ENCODE data around the gene ENTPD7. TPM values are rescaled to one million over a fixed set of nuclear protein-coding genes. Genes with fewer than 3 reads are reported as not detected.

ENTPD7 gene
- total RNA-seq, 1 donor from 2014 or later: 16.5 TPM

- no peak overlapping the region for H3K4me3 Mint-ChIP-seq (ENCODE audit: unreplicated experiment)
- H3K4me1 Mint-ChIP-seq (ENCODE audit: unreplicated experiment): no peaks in the 10 kb centered on the region
- DNase-seq (ENCODE audit: low spot score): no peak
- H3K9me3 Mint-ChIP-seq (ENCODE audit: unreplicated experiment): no peaks in the 10 kb centered on the region
- H3K27me3 Mint-ChIP-seq (ENCODE audit: unreplicated experiment): no peaks in the 10 kb centered on the region
- H3K27ac Mint-ChIP-seq (ENCODE audit: unreplicated experiment): no peak overlapping the region
- no peak for TF ChIP-seq CTCF (IDR thresholded peaks at IDR 0.05; ENCODE audit: unreplicated experiment)
- H3K36me3 Mint-ChIP-seq (ENCODE audit: low read depth, unreplicated experiment): no peaks in the 10 kb centered on the region
Observed at GRCh38 chr10:99673492-99673891, 14.2 kb downstream of the ENTPD7 start.

GRCh38 chr10:99674762-99675161 is 15.5 kb downstream of the ENTPD7 start:
- Mint-ChIP-seq H3K4me1 (ENCODE audit: unreplicated experiment) (peaks cover 2% of the 10 kb centered on the region), H3K27me3 (ENCODE audit: unreplicated experiment) (no peaks in the 10 kb centered on the region), H3K27ac (ENCODE audit: unreplicated experiment) (no peak overlapping the region), H3K4me3 (ENCODE audit: unreplicated experiment) (no peak overlapping the region), H3K9me3 (ENCODE audit: unreplicated experiment) (no peaks in the 10 kb centered on the region), H3K36me3 (ENCODE audit: low read depth, unreplicated experiment) (no peaks in the 10 kb centered on the region)
- TF ChIP-seq CTCF (IDR thresholded peaks at IDR 0.05; ENCODE audit: unreplicated experiment): no peak
- DNase-seq (ENCODE audit: low spot score): no peak

GRCh38 chr10:99676426-99676825 is 17.1 kb downstream of the ENTPD7 start:
- no peak for TF ChIP-seq CTCF (IDR thresholded peaks at IDR 0.05; ENCODE audit: unreplicated experiment)
- H3K27ac Mint-ChIP-seq (ENCODE audit: unreplicated experiment): no peak overlapping the region
- no peaks in the 10 kb centered on the region for H3K36me3 Mint-ChIP-seq (ENCODE audit: low read depth, unreplicated experiment)
- H3K4me3 Mint-ChIP-seq (ENCODE audit: unreplicated experiment): no peak overlapping the region
- no peaks in the 10 kb centered on the region for H3K27me3 Mint-ChIP-seq (ENCODE audit: unreplicated experiment)
- peaks cover 6% of the 10 kb centered on the region for H3K4me1 Mint-ChIP-seq (ENCODE audit: unreplicated experiment)
- DNase-seq (ENCODE audit: low spot score): no peak
- H3K9me3 Mint-ChIP-seq (ENCODE audit: unreplicated experiment): no peaks in the 10 kb centered on the region

- H3K4me1 Mint-ChIP-seq (ENCODE audit: unreplicated experiment): peaks cover 6% of the 10 kb centered on the region
- H3K27ac Mint-ChIP-seq (ENCODE audit: unreplicated experiment): no peak overlapping the region
- H3K27me3 Mint-ChIP-seq (ENCODE audit: unreplicated experiment): no peaks in the 10 kb centered on the region
- no peaks in the 10 kb centered on the region for H3K36me3 Mint-ChIP-seq (ENCODE audit: low read depth, unreplicated experiment)
- no peaks in the 10 kb centered on the region for H3K9me3 Mint-ChIP-seq (ENCODE audit: unreplicated experiment)
- TF ChIP-seq CTCF (IDR thresholded peaks at IDR 0.05; ENCODE audit: unreplicated experiment): no peak
- DNase-seq (ENCODE audit: low spot score): no peak
- H3K4me3 Mint-ChIP-seq (ENCODE audit: unreplicated experiment): no peak overlapping the region
Observed at GRCh38 chr10:99676895-99677294, 17.6 kb downstream of the ENTPD7 start.

GRCh38 chr10:99678921-99679320 is 19.6 kb downstream of the ENTPD7 start:
- DNase-seq (ENCODE audit: low spot score): no peak
- Mint-ChIP-seq H3K4me3 (ENCODE audit: unreplicated experiment) (no peak overlapping the region), H3K27ac (ENCODE audit: unreplicated experiment) (no peak overlapping the region), H3K9me3 (ENCODE audit: unreplicated experiment) (no peaks in the 10 kb centered on the region), H3K36me3 (ENCODE audit: low read depth, unreplicated experiment) (no peaks in the 10 kb centered on the region), H3K4me1 (ENCODE audit: unreplicated experiment) (peaks cover 6% of the 10 kb centered on the region), H3K27me3 (ENCODE audit: unreplicated experiment) (no peaks in the 10 kb centered on the region)
- TF ChIP-seq CTCF (IDR thresholded peaks at IDR 0.05; ENCODE audit: unreplicated experiment): no peak

Measured in endothelial cell (in vitro differentiated cells).